Gastroesophageal sphincter (tissue), 4 donors: ENCODE data around the gene SENP1. TPM values are rescaled to one million over a fixed set of nuclear protein-coding genes. Genes with fewer than 3 reads are reported as not detected.
A peak's percentile ranks its signal among the peaks of the same experiment; 100 is the strongest.
"Not testable (repeated sequence)": the region's sequence is repeated elsewhere in the genome, so short reads cannot be mapped to it uniquely, and the experiment has no call there.

Source experiments
- ATAC-seq: fragments of 150-250 bp; one replicate; pipeline ENCODE4 v1.9.1; 2016; ENCODE audit warnings: mild to moderate bottlenecking, moderate library complexity
- H3K27ac ChIP-seq, 4 donors: fragments of 200-600 bp; sonication (generic) in 3 of 4; 1 replicate in 3 of 4; 2 replicates in 1 of 4; pipeline ENCODE4 v1.5.1; 2016 to 2019
- H3K27me3 ChIP-seq: fragments of 200-600 bp; sonication (generic); one replicate; pipeline ENCODE4 v1.5.1; 2019
- H3K36me3 ChIP-seq, 2 donors: fragments of 200-600 bp; sonication (generic); one replicate each; pipeline ENCODE4 v1.5.1; 2019; ENCODE audit warnings: control low read depth in 1 of 2
- H3K4me1 ChIP-seq, 3 donors: fragments of 200-600 bp; sonication (generic); 1 replicate in 2 of 3; 2 replicates in 1 of 3; pipeline ENCODE4 v1.5.1; 2016 to 2019; ENCODE audit warnings: control low read depth in 2 of 3
- H3K4me3 ChIP-seq, 2 donors: fragments of 200-600 bp; sonication (generic); one replicate each; pipeline ENCODE4 v1.5.1; 2019; ENCODE audit warnings: mild to moderate bottlenecking in 1 of 2, moderate library complexity in 1 of 2
- H3K9me3 ChIP-seq, 3 donors: fragments of 200-600 bp; sonication (generic); one replicate each; pipeline ENCODE4 v1.5.1; 2017 to 2019; ENCODE audit warnings: control low read depth in 2 of 3
- EP300 ChIP-seq: sonication (generic); formaldehyde crosslinking; IDR thresholded peaks from one replicate; pipeline ENCODE4 v1.6.1; 2017; ENCODE audit warnings: antibody characterized with exemption, mild to moderate bottlenecking
- POLR2A ChIP-seq, 2 donors: fragments of 450-650 bp; IDR thresholded peaks; one replicate each; pipeline ENCODE4 v1.6.1; 2017; ENCODE audit warnings: antibody characterized with exemption in 2 of 2, mild to moderate bottlenecking in 2 of 2, moderate library complexity in 1 of 2
- POLR2AphosphoS5 ChIP-seq: sonication (generic); formaldehyde crosslinking; IDR thresholded peaks from one replicate; pipeline ENCODE4 v1.6.1; 2017; ENCODE audit warnings: antibody characterized with exemption
- WGBS, 2 donors: methylation state at CpG; one replicate each; pipeline ENCODE4 v1.1.5; 2018; ENCODE audit warnings: low coverage in 1 of 2; 5-methylcytosine and 5-hydroxymethylcytosine counted together
- total RNA-seq, 4 donors: library from RNA; depleted of rRNA; stranded (reverse); fragments of >200 nt; gene quantifications; one replicate each; pipeline ENCODE4 v1.1.0, GENCODE V29; 2016
- TF ChIP-seq, protein P1 (sequence below), 4 experiments: fragments of 200-600 bp in 2 of 4; fragments of 450-650 bp in 2 of 4; sonication (generic) in 1 of 4; IDR thresholded peaks; one replicate each; pipeline ENCODE4 v1.5.1; 2017 to 2019; ENCODE audit warnings: antibody characterized with exemption in 4 of 4, mild to moderate bottlenecking in 2 of 4, moderate library complexity in 2 of 4

SENP1 gene
- total RNA-seq, 4 donors from 2014 or later, result 17.3 to 23.8 (median 20.7) TPM

DNA sequence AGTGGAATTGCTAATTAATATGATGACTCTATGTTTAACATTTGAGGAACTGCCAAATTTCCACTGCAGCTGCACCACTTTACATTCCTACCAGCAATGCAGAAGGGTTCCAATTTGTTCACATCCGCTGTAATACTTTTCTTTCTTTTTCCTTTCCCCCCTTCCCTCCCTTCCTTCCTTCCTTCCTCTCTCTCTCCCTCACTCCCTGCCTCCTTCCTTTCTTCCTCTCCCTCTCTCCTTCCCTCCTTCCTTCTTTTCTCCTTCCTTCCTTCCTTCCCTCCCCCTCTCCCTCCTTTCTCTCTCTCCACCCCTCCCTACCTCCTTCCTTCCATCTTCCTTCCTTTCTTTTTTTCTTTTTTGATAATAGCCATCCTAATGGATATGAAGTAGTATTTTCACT, 10.1 kb upstream of the SENP1 start:
- H3K36me3 ChIP-seq, result no peaks in the 10 kb centered on the region
- H3K27me3 ChIP-seq, result no peaks in the 10 kb centered on the region
- no peak overlapping the region for H3K4me3 ChIP-seq
- ATAC-seq, result no peak
- 71 to 100% methylated on average over 1 of the region's 1 CpG for WGBS, 2 donors
- peaks cover 0 to 23% (median 0%) of the 10 kb centered on the region in 3 donors for H3K4me1 ChIP-seq
- no peak for TF ChIP-seq EP300
- TF ChIP-seq, protein P1, sequence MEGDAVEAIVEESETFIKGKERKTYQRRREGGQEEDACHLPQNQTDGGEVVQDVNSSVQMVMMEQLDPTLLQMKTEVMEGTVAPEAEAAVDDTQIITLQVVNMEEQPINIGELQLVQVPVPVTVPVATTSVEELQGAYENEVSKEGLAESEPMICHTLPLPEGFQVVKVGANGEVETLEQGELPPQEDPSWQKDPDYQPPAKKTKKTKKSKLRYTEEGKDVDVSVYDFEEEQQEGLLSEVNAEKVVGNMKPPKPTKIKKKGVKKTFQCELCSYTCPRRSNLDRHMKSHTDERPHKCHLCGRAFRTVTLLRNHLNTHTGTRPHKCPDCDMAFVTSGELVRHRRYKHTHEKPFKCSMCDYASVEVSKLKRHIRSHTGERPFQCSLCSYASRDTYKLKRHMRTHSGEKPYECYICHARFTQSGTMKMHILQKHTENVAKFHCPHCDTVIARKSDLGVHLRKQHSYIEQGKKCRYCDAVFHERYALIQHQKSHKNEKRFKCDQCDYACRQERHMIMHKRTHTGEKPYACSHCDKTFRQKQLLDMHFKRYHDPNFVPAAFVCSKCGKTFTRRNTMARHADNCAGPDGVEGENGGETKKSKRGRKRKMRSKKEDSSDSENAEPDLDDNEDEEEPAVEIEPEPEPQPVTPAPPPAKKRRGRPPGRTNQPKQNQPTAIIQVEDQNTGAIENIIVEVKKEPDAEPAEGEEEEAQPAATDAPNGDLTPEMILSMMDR (IDR thresholded peaks at IDR 0.05), result no peak
- TF ChIP-seq POLR2AphosphoS5, result no peak
- TF ChIP-seq POLR2A (IDR thresholded peaks at IDR 0.05), result no peak
- H3K9me3 ChIP-seq, result no peaks in the 10 kb centered on the region
- H3K27ac ChIP-seq, result no peak overlapping the region

DNA sequence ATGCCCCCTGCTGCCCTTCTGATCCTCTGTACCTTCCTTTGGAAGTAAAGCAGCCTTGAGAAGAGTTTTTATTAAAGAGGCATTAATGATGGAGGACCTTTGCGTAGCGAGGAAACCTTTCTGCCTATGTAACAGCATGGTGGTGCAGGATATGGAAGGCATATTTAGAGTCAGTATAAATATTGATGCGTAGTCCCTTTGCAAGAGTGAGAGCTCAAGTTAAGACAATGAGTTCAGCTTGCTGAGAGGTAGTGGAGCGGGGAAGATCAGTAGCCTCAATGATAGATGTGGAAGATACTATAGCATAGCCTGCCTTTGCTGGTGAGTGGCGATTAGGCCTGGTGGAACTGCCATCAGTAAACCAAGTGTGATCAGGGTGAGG, 5.4 kb upstream of the SENP1 start:
- not testable (repeated sequence) for H3K27me3 ChIP-seq, ATAC-seq, H3K4me1 ChIP-seq, H3K9me3 ChIP-seq, H3K36me3 ChIP-seq, H3K4me3 ChIP-seq, H3K27ac ChIP-seq
- 89 to 100% methylated on average over 2 to 5 of the region's 5 CpGs for WGBS, 2 donors

DNA sequence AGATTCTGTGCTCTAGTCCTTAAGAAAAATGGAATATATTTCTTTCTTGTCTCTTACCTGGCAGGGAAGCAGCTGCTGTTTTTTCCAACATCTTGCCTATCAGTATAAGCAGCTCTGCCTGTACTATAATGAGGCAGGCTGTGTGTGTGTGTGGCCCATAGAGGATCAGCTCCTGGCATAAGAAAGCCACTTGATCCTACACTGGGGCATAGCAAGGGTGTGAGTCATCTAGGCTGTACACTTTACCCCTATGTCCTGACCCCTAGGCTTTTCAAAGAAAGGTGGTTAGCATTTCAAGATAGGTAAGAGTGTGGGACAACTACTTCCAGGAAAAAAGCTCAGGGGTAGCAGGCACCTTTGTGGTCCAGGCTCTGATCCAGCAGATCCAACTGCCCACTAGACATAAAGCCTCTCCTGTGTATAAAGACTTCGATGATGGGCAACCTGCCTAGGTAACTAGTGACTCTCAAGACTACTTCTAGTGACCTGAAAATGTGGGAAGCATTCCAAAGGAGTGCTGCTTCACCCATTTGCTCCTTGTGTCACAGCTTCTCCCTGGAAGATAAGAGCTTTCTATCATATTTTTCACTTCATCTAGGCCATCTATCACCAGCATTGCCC, 4.9 kb upstream of the SENP1 start:
- ATAC-seq, result no peak
- Histone ChIP-seq H3K4me3 (no peak overlapping the region), H3K9me3 (no peaks in the 10 kb centered on the region), H3K27me3 (no peaks in the 10 kb centered on the region), H3K36me3 (no peaks in the 10 kb centered on the region), H3K4me1 (peaks cover 0 to 10% (median 0%) of the 10 kb centered on the region in 3 donors), H3K27ac (no peak overlapping the region)
- 71% methylated on average over 1 of the region's 1 CpG; no CpG with 5 or more reads in 1 of the 2 donors for WGBS, 2 donors
- no peak for TF ChIP-seq EP300
- TF ChIP-seq POLR2AphosphoS5, result no peak

DNA sequence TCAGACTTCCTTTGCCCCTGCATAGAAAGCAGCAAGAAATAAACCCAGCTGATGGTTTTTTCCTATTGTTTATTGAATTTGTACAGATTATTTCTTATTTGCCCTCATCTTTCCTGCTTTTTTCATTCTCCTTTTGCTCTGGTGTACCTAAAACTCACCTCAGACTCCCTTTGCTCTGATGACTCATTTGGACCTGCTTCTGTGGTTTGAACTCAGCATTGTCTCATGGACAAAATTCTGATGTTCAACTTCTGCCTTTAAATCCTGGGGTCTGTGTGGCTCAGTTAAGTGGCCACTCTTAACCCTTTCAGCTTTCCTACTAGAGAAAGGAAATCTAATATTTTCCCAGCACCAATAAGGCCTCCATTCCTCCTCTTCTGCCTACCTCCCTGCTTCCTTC, 3.5 kb upstream of the SENP1 start:
- TF ChIP-seq, protein P1 (IDR thresholded peaks at IDR 0.05), result no peak
- no peak for TF ChIP-seq EP300
- no peak for TF ChIP-seq POLR2AphosphoS5
- TF ChIP-seq POLR2A (IDR thresholded peaks at IDR 0.05), result no peak
- no peaks in the 10 kb centered on the region for H3K27me3 ChIP-seq

DNA sequence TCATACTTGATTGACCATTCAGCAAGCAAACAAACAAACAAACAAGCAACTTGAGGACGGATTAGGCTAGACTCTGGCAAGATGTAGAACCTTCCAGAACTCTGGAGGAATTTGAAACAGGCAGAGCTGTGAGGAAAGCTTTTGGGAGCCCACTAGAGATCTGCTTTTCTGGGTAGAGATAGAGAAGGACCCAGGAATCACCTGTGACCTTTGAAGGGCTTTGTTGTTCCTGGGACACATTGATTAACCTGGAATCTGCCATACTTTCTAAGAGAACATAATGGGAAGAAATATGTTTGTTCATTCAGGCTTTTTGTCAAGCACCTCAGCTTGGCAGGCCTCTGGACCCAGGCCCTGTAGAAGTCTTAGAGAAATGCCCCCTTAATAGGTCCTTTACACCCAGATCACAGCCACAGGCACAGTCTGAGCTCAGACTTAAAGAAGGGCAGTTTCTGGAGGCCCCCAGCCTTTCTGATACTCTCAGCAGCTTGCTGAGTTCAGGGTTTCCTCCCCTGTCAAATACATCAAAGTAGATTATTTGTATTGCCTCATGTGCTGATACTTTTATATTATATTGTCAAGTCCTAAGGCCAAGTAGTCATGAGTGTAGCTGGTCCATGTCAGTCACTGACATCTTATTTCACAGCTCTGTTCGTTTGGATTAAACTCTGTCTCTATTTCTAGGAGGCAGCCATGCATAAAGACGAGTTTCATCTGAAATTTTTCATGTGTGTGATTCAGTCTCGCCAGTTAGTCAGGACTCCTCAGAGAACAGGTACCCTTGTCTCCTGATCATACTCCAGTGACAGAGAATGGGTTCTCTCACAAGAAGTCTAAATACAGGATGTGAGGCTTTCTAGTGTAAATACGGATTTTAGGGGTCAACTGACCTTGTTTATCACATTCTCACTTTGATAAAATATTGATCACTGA, 1.1 kb upstream of the SENP1 start:
- Histone ChIP-seq H3K9me3 (no peaks in the 10 kb centered on the region), H3K36me3 (no peaks in the 10 kb centered on the region), H3K27ac (peak overlapping the region; percentile 47 to 93 (median 91)), H3K4me3 (peak overlapping the region; percentile 74 to 75), H3K27me3 (no peaks in the 10 kb centered on the region), H3K4me1 (peaks cover 0 to 38% (median 5%) of the 10 kb centered on the region in 3 donors)
- TF ChIP-seq POLR2AphosphoS5, result no peak
- TF ChIP-seq EP300, result no peak
- TF ChIP-seq, protein P1 (IDR thresholded peaks at IDR 0.05), result no peak
- no peak for TF ChIP-seq POLR2A (IDR thresholded peaks at IDR 0.05)
- 56 to 58% methylated on average over 4 to 5 of the region's 5 CpGs for WGBS, 2 donors
- no peak for ATAC-seq

More for the DNA sequence above, 3.5 kb upstream of the SENP1 start:
- no peak overlapping the region for H3K27ac ChIP-seq
- H3K4me3 ChIP-seq, result no peak overlapping the region
- H3K9me3 ChIP-seq, result no peaks in the 10 kb centered on the region
- H3K36me3 ChIP-seq, result no peaks in the 10 kb centered on the region
- no peak for ATAC-seq
- peaks cover 0 to 18% (median 5%) of the 10 kb centered on the region in 3 donors for H3K4me1 ChIP-seq
